Measurements from ENCODE around the gene PDZD2.

The PDZD2 gene

GRCh38 chr5:31913808-31914207, 274.9 kb downstream of the PDZD2 start:
- no peaks in the 10 kb centered on the region for H3K27me3 Mint-ChIP-seq
- peaks cover 2% of the 10 kb centered on the region for H3K4me1 Mint-ChIP-seq (ENCODE audit: low read depth)
- DNase-seq: no peak
- no peaks in the 10 kb centered on the region for H3K36me3 Mint-ChIP-seq (ENCODE audit: low read depth)
- no peaks in the 10 kb centered on the region for H3K9me3 Mint-ChIP-seq
- no peak overlapping the region for H3K4me3 Mint-ChIP-seq
- no peak overlapping the region for H3K27ac Mint-ChIP-seq

- H3K4me3 Mint-ChIP-seq: no peak overlapping the region
- no peaks in the 10 kb centered on the region for H3K27me3 Mint-ChIP-seq
- H3K9me3 Mint-ChIP-seq: no peaks in the 10 kb centered on the region
- no peak for DNase-seq
- H3K27ac Mint-ChIP-seq: no peak overlapping the region
- no peaks in the 10 kb centered on the region for H3K4me1 Mint-ChIP-seq (ENCODE audit: low read depth)
- H3K36me3 Mint-ChIP-seq (ENCODE audit: low read depth): no peaks in the 10 kb centered on the region
Measured at GRCh38 chr5:31916327-31916726, 277.4 kb downstream of the PDZD2 start.

- Mint-ChIP-seq H3K4me1 (ENCODE audit: low read depth) (no peaks in the 10 kb centered on the region), H3K27ac (no peak overlapping the region), H3K4me3 (no peak overlapping the region), H3K27me3 (no peaks in the 10 kb centered on the region), H3K36me3 (ENCODE audit: low read depth) (no peaks in the 10 kb centered on the region), H3K9me3 (no peaks in the 10 kb centered on the region)
- DNase-seq: no peak
Measured at GRCh38 chr5:31918739-31919138, 279.8 kb downstream of the PDZD2 start.

GRCh38 chr5:31921852-31922305, 282.9 kb downstream of the PDZD2 start:
- no peaks in the 10 kb centered on the region for H3K36me3 Mint-ChIP-seq (ENCODE audit: low read depth)
- no peak for DNase-seq
- no peaks in the 10 kb centered on the region for H3K27me3 Mint-ChIP-seq
- H3K9me3 Mint-ChIP-seq: no peaks in the 10 kb centered on the region
- H3K4me1 Mint-ChIP-seq (ENCODE audit: low read depth): no peaks in the 10 kb centered on the region
- no peak overlapping the region for H3K27ac Mint-ChIP-seq
- no peak overlapping the region for H3K4me3 Mint-ChIP-seq

- H3K27ac Mint-ChIP-seq: no peak overlapping the region
- H3K36me3 Mint-ChIP-seq (ENCODE audit: low read depth): no peaks in the 10 kb centered on the region
- no peaks in the 10 kb centered on the region for H3K27me3 Mint-ChIP-seq
- no peak overlapping the region for H3K4me3 Mint-ChIP-seq
- H3K9me3 Mint-ChIP-seq: no peaks in the 10 kb centered on the region
- no peak for DNase-seq
- no peaks in the 10 kb centered on the region for H3K4me1 Mint-ChIP-seq (ENCODE audit: low read depth)
Measured at GRCh38 chr5:31924005-31924404, 285.1 kb downstream of the PDZD2 start.

GRCh38 chr5:31931874-31932273, 292.9 kb downstream of the PDZD2 start:
- H3K4me1 Mint-ChIP-seq (ENCODE audit: low read depth): no peaks in the 10 kb centered on the region
- no peak overlapping the region for H3K27ac Mint-ChIP-seq
- DNase-seq: no peak
- H3K9me3 Mint-ChIP-seq: no peaks in the 10 kb centered on the region
- H3K4me3 Mint-ChIP-seq: no peak overlapping the region
- no peaks in the 10 kb centered on the region for H3K36me3 Mint-ChIP-seq (ENCODE audit: low read depth)
- no peaks in the 10 kb centered on the region for H3K27me3 Mint-ChIP-seq

- H3K36me3 Mint-ChIP-seq (ENCODE audit: low read depth): no peaks in the 10 kb centered on the region
- no peak for DNase-seq
- H3K4me3 Mint-ChIP-seq: no peak overlapping the region
- H3K27ac Mint-ChIP-seq: no peak overlapping the region
- H3K4me1 Mint-ChIP-seq (ENCODE audit: low read depth): no peaks in the 10 kb centered on the region
- no peaks in the 10 kb centered on the region for H3K9me3 Mint-ChIP-seq
- H3K27me3 Mint-ChIP-seq: no peaks in the 10 kb centered on the region
Measured at GRCh38 chr5:31934156-31934555, 295.2 kb downstream of the PDZD2 start.

GRCh38 chr5:31935496-31936369, 296.8 kb downstream of the PDZD2 start:
- Mint-ChIP-seq H3K4me3 (no peak overlapping the region), H3K9me3 (no peaks in the 10 kb centered on the region)
- no peak for DNase-seq

GRCh38 chr5:31936683-31937082, 297.8 kb downstream of the PDZD2 start:
- DNase-seq: no peak
- Mint-ChIP-seq H3K36me3 (ENCODE audit: low read depth) (no peaks in the 10 kb centered on the region), H3K27me3 (no peaks in the 10 kb centered on the region), H3K4me1 (ENCODE audit: low read depth) (no peaks in the 10 kb centered on the region), H3K27ac (no peak overlapping the region), H3K9me3 (no peaks in the 10 kb centered on the region), H3K4me3 (no peak overlapping the region)

More at GRCh38 chr5:31935496-31936369, 296.8 kb downstream of the PDZD2 start:
- Mint-ChIP-seq H3K27me3 (no peaks in the 10 kb centered on the region), H3K4me1 (ENCODE audit: low read depth) (no peaks in the 10 kb centered on the region), H3K27ac (no peak overlapping the region), H3K36me3 (ENCODE audit: low read depth) (no peaks in the 10 kb centered on the region)

- no peaks in the 10 kb centered on the region for H3K27me3 Mint-ChIP-seq
- no peaks in the 10 kb centered on the region for H3K9me3 Mint-ChIP-seq
- DNase-seq: no peak
- H3K36me3 Mint-ChIP-seq (ENCODE audit: low read depth): no peaks in the 10 kb centered on the region
- no peak overlapping the region for H3K27ac Mint-ChIP-seq
- H3K4me3 Mint-ChIP-seq: no peak overlapping the region
- no peaks in the 10 kb centered on the region for H3K4me1 Mint-ChIP-seq (ENCODE audit: low read depth)
Measured at GRCh38 chr5:31937226-31937625, 298.3 kb downstream of the PDZD2 start.

GRCh38 chr5:31937703-31938102, 298.8 kb downstream of the PDZD2 start:
- no peaks in the 10 kb centered on the region for H3K4me1 Mint-ChIP-seq (ENCODE audit: low read depth)
- no peak overlapping the region for H3K27ac Mint-ChIP-seq
- no peak for DNase-seq
- H3K9me3 Mint-ChIP-seq: no peaks in the 10 kb centered on the region
- no peaks in the 10 kb centered on the region for H3K36me3 Mint-ChIP-seq (ENCODE audit: low read depth)
- H3K4me3 Mint-ChIP-seq: no peak overlapping the region
- no peaks in the 10 kb centered on the region for H3K27me3 Mint-ChIP-seq

GRCh38 chr5:31939151-31939550, 300.2 kb downstream of the PDZD2 start:
- Mint-ChIP-seq H3K27me3 (no peaks in the 10 kb centered on the region), H3K27ac (no peak overlapping the region), H3K4me3 (no peak overlapping the region), H3K9me3 (no peaks in the 10 kb centered on the region), H3K36me3 (ENCODE audit: low read depth) (no peaks in the 10 kb centered on the region), H3K4me1 (ENCODE audit: low read depth) (no peaks in the 10 kb centered on the region)
- DNase-seq: no peak

- Mint-ChIP-seq H3K27me3 (no peaks in the 10 kb centered on the region), H3K9me3 (no peaks in the 10 kb centered on the region), H3K4me1 (ENCODE audit: low read depth) (no peaks in the 10 kb centered on the region), H3K4me3 (no peak overlapping the region), H3K36me3 (ENCODE audit: low read depth) (no peaks in the 10 kb centered on the region), H3K27ac (no peak overlapping the region)
- no peak for DNase-seq
Measured at GRCh38 chr5:31941151-31941755, 302.3 kb downstream of the PDZD2 start.

GRCh38 chr5:31942546-31942945, 303.6 kb downstream of the PDZD2 start:
- no peak for DNase-seq
- Mint-ChIP-seq H3K4me1 (ENCODE audit: low read depth) (no peaks in the 10 kb centered on the region), H3K27me3 (no peaks in the 10 kb centered on the region), H3K4me3 (no peak overlapping the region), H3K9me3 (no peaks in the 10 kb centered on the region), H3K36me3 (ENCODE audit: low read depth) (no peaks in the 10 kb centered on the region), H3K27ac (no peak overlapping the region)

- no peaks in the 10 kb centered on the region for H3K36me3 Mint-ChIP-seq (ENCODE audit: low read depth)
- no peaks in the 10 kb centered on the region for H3K4me1 Mint-ChIP-seq (ENCODE audit: low read depth)
- no peak for DNase-seq
- no peak overlapping the region for H3K27ac Mint-ChIP-seq
- H3K27me3 Mint-ChIP-seq: no peaks in the 10 kb centered on the region
- no peak overlapping the region for H3K4me3 Mint-ChIP-seq
- no peaks in the 10 kb centered on the region for H3K9me3 Mint-ChIP-seq
Measured at GRCh38 chr5:31944684-31945445, 305.9 kb downstream of the PDZD2 start.
